GM21737 (cell line): Measurements from ENCODE around the gene SRSF9.
"Not testable (repeated sequence)": the region's sequence is repeated elsewhere in the genome, so short reads cannot be mapped to it uniquely, and the experiment has no call there.

Experiments used
- ATAC-seq: cut with Tn5 transposase; IDR thresholded peaks from one replicate; pipeline ENCODE4 v1.9.1; 2021; ENCODE audit warnings: mild to moderate bottlenecking, moderate library complexity; ENCODE audit not compliant: unreplicated experiment

Gene SRSF9

DNA sequence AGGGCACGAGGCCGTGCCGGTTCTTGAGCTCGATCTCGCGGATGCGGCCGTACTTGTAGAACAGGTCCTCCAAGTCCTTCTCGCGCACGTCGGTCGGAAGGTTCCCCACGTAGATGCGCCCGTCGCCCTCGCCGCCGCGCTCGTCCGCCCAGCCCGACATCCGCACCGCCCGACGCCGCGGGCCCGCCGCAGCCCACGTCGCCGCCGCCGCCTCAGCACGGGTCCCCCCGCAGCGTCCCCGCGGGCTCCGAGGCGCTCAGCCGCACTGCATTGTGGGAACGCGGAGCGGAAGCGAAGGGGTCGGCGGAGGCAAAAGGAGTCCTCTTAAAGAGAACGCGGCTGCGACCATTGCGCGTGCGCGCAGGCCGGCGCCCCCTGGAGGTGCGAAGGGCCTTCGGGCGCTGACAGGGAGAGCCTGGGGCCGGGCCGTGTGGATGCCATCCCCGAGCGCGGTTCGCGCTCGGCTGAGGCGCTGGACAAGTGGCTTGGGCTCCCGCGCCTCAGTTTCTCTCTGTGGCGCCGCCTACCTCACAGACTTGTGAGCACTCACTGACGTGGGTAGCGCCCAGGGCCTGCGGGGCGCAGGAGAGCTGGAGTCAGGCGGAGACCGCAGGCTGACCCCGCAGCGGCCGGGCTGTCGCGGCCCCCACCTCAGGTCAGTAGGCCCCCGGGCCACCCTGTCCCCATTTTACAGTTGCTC is at the start of gene SRSF9:
Gene SRSF9, minus strand, starts transcription at position 299 of the 700 bp plus-strand sequence. Its CDS starts 139 bp downstream, at position 160.
- ATAC-seq = peak; percentile 83

DNA sequence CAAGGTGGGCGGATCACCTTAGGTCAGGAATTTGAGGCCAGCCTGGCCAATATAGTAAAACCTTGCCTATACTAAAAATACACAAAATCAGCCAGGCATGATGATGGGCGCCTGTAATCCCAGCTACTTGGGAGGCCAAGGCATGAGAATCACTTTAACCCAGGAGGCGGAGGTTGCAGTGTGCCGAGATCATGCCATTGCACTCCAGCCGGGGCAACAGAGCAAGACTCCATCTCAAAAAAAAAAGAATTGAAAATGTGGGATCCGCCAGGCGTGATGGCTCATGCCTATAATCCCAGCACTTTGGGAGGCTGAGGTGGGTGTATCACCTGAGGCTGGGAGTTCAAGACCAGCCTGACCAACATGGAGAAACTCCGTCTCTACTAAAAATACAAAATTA is 49.8 kb upstream of the SRSF9 start:
- not testable (repeated sequence) for ATAC-seq

- no peak for ATAC-seq
These were observed 45.9 kb upstream of the SRSF9 start for GRCh38 chr12:120515496-120515895.

- no peak for ATAC-seq
These were observed 44.5 kb upstream of the SRSF9 start for GRCh38 chr12:120514002-120514401.

DNA sequence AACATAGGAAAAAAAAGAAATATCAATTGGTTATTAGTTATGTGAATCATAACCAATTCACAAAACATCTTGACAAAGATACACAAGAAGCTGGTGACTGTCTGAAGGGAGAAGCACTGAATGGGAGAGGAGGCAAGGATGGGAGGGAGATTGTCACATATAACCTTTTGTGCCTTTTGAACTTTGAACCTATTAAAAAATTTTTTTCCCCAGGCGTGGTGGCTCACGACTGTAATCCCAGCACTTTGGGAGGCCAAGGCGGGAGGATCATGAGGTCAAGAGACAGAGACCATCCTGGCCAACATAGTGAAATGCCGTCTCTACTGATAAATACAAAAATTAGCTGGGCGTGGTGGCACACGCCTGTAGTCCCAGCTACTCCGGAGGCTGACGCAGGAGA is 39.0 kb upstream of the SRSF9 start:
- ATAC-seq = no peak

- ATAC-seq = no peak
These were observed 35.0 kb upstream of the SRSF9 start for GRCh38 chr12:120504587-120504986.

- ATAC-seq = no peak
These were observed 31.0 kb upstream of the SRSF9 start for GRCh38 chr12:120500581-120500980.

DNA sequence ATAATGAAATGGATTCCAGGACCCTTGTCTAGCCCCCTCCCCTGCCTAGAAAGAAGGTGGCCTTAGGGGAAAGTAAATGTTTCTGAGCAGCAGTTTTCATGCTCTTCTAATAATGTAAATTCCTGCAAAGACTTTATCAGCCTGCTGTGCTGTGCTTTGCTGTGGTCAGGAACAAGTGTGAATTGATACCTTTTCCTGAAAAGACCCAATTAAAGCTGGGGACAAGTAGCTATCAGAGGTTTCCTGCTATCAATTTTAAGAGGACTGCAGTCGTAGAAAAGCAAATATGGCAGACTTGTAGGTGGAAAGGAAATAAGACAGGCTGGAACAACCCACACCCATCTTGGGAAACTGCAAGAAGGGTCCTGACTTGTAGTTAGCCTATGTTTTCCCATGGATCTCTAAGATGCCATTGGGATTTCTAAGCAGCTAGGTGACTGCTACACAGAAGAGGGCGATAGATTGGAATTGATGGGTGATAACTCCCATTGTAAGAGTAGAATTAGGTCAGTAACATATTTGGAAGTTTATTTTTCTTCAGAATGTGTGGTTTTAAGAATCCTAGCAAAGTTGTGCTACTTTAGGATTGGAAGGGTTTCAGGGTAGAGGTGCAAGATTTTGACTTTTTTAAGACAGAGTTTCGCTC is 29.4 kb upstream of the SRSF9 start:
- ATAC-seq = no peak

GRCh38 chr12:120497524-120498150 is 28.1 kb upstream of the SRSF9 start:
- ATAC-seq = no peak

DNA sequence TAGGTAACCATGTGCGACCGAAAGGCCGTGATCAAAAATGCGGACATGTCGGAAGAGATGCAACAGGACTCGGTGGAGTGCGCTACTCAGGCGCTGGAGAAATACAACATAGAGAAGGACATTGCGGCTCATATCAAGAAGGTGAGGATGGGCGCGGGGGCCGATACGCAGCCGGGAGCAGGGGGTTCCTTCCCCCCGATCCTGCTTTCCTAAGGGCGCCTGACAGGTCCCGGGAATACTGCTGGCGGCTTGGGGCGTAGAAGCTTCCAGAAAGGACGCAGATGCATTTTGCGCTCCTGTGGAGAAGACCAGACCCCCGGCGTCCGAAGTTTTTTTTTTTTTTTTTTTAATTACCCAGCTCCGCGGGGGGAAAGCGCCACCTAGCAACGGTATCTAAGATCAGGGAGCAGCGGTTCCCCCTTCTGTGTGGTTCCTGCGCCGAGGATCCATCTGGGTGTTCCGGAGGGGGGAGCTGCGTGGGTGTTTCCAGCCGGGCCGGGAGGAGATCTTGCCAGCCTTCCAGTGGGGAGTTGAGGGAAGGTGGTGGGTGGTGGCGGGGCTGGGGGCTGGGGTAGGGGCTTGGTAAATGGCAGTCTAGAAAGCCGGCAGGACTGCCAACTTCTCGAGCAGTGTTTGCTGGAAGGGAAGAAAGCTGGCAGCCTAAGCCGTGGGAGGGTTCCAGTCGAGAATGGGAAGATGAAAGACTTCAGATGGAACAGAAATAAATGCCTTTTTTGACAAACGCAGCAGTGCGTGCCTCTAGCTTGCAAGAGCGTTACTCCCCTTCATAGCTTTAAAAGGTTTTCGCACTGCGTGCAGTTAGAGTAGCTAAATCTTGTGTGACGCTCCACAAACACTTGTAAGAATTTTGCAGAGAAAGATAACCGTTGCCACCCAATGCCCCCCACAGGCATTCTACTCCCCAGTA is 27.1 kb upstream of the SRSF9 start:
- ATAC-seq = no peak

DNA sequence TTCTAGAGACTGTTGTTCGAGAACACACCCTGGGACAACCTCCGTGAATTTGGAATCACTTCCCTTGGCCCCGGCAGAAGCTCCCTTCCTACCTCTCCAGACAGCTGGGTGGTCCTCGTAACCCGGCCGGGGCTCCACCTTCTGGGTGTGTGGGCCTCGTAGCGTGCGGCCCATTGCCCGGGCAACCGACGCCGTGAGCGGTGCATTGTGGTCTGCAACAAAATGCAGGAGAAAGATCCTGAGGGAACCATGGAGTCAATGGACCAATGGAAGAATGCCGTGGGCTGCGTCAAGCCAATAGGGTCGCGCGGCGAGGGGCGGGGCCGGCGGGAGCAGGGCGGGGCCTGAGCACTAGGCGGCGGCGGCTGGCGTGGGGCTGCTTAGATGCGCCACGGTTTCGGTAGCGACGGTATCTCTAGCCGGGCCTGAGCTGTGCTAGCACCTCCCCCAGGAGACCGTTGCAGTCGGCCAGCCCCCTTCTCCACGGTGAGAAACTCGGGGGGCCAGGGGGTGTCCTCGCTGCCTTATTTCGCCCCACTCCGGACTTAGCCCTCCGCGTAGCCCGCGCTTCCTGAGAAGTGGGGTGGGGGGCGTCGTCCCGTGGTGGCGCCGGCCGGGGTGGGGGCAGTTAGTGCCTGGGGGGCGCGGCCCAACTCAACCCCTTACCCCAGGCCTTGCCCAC is 26.3 kb upstream of the SRSF9 start, which contains the start of gene DYNLL1:
Gene DYNLL1, plus strand, starts transcription at position 383 of the 682 bp plus-strand sequence. CDS start 309 bp downstream, outside the sequence.
- peak; percentile 94 for ATAC-seq

- no peak for ATAC-seq
These were observed 25.7 kb upstream of the SRSF9 start for GRCh38 chr12:120495186-120495730.

- no peak for ATAC-seq
These were observed 21.4 kb upstream of the SRSF9 start for GRCh38 chr12:120490833-120491512.

DNA sequence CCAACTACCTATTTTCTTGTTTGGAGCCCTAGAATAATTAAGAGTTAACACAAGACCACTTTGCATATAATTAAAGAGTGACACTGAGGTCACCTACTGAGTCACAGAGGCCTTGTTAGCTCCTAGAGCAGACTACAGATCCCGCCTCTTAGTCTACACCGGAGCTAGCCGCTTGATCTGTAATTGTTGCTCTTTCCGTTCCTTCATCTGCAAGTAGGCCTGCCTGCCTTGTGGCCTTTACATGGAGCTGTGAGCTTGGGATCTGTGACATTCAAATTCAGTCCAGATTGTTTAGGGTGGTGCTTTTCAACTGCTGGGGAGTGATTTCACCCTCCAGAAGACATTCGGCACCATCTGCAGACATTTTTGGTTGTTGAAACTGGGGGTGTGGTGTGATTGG is 20.8 kb upstream of the SRSF9 start:
- no peak for ATAC-seq

GRCh38 chr12:120489018-120489417 is 19.5 kb upstream of the SRSF9 start:
- ATAC-seq = no peak

DNA sequence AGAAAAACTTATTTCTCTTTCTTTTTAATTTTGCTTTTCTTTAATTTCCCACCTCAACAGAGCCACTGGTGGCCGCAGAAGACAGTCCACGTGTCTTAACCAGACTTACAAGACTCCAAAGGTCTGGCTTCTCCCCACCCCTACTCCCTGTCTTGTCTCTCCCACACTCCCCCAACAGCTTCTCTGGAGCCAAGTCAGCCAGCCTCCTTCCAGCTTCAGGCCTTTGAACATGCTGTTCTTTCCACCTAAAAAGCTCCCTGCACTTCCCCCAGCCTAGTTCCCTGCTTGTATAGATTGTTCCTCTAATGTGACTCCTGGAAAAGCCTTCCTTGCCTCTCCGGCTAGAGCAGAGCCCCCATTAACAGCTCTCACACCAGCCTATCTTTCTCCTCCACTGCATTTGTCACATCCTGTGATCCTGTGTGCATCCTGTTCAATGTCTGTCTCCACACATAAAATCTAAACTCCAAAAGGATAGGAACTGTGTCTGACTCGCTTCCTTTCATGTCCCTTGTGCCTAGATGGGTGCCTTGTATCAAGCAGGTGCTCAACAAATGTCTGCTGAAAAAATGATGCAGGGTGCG is 18.6 kb upstream of the SRSF9 start:
- no peak for ATAC-seq

GRCh38 chr12:120487552-120487951 is 18.0 kb upstream of the SRSF9 start:
- not testable (repeated sequence) for ATAC-seq

- no peak for ATAC-seq
These were observed 16.7 kb upstream of the SRSF9 start for GRCh38 chr12:120485961-120486881.
